Measurements from ENCODE around the gene USP48. TPM values are rescaled to one million over a fixed set of nuclear protein-coding genes. Genes with fewer than 3 reads are reported as not detected.

USP48 gene
- total and polyA plus RNA-seq, 2 of the 13 experiments (the other 11 are each of a cell fraction or from before 2014, with no cell fraction given): 30.4 to 30.7 TPM

DNA sequence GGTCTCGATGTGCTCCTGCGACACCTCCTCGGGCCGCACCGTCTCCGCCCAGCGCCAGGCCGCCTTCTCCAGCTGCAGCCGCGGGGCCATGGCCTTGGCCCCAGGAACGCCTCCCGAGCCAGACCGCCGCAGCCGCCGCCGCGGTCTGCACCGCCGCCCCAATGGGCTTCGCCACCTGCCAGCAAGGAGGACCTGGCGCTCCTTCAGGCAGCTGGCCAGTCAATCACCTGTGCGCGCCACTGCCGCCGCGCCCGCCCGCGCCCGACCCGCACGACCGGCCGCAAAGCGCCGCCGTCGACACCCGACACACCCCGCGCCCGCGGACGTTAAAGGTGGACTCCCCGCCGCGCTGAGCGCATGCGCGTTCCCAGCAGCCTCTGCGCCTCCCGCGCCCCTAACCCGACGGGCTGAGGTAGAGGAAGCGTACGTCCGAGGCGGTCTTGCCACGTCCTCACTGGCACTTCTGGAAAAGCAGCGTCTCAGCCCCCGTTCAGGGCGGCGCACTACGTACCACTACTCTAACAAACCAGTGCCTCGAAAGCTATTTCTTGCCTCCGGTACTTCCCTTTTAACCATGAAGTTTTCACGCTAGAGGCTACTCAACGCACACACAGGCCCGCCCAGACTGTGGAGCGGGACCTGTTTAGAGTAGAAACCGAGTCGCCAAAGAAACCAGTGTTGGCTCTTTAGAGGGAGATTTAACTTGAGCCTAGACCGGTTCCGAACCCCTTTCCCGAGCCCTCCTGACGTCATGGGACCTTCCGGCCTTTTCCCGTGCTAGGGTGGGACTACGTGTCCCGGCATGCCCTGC lies at the start of gene USP48 (continued):
- TF ChIP-seq HIVEP1 (CRISPR knock-in tag; IDR thresholded peaks at IDR 0.05) (peak; percentile 67; the same call in 1 of the 2 replicates), RARA (CRISPR knock-in tag; IDR thresholded peaks at IDR 0.05) (no peak; the same call in 1 of the 2 replicates), CCAR2 (optimal IDR thresholded peaks at IDR 0.05; ENCODE audit: low read depth, low read length) (no peak), TBL1XR1 (IDR thresholded peaks at IDR 0.05; ENCODE audit: borderline replicate concordance, low read length, partially characterized antibody) (no peak), ZNF530 (CRISPR knock-in tag; IDR thresholded peaks at IDR 0.05; ENCODE audit: low read depth) (no peak), ZBTB42 (CRISPR knock-in tag; IDR thresholded peaks at IDR 0.05) (peak; percentile 22; the same call in 1 of the 2 replicates), HES4 (CRISPR knock-in tag; IDR thresholded peaks at IDR 0.05; ENCODE audit: borderline replicate concordance) (peak; percentile 75; the same call in 1 of the 2 replicates), FOXK2 (IDR thresholded peaks at IDR 0.05) (no peak), HDAC2 (CRISPR knock-in tag; IDR thresholded peaks at IDR 0.05) (peak; percentile 53; the same call in 1 of the 2 replicates), ARNT (IDR thresholded peaks at IDR 0.05) (no peak), RXRA (CRISPR knock-in tag; IDR thresholded peaks at IDR 0.05) (peak; percentile 59), NFRKB (IDR thresholded peaks at IDR 0.05) (no peak), ZFP36L1 (CRISPR knock-in tag; IDR thresholded peaks at IDR 0.05) (peak; percentile 53), ZNF354B (CRISPR knock-in tag; IDR thresholded peaks at IDR 0.05) (no peak), SOX6 (IDR thresholded peaks at IDR 0.05) (no peak), SOX6 (CRISPR knock-in tag; IDR thresholded peaks at IDR 0.05) (peak; percentile 64), HOXA7 (CRISPR knock-in tag; IDR thresholded peaks at IDR 0.05) (no peak), ZNF563 (CRISPR knock-in tag; IDR thresholded peaks at IDR 0.05) (peak; percentile 80; the same call in 1 of the 2 replicates), KLF12 (CRISPR knock-in tag; IDR thresholded peaks at IDR 0.05; ENCODE audit: borderline replicate concordance) (no peak; the same call in none of the 2 replicates), BHLHE40 (IDR thresholded peaks at IDR 0.05; ENCODE audit: low read length) (peak; percentile 56; the same call in 1 of the 2 replicates), ZBTB21 (CRISPR knock-in tag; IDR thresholded peaks at IDR 0.05) (peak; percentile 84; the same call in 1 of the 2 replicates), ARNT2 (CRISPR knock-in tag; IDR thresholded peaks at IDR 0.05; ENCODE audit: low read depth) (peak; percentile 93), ZEB1 (IDR thresholded peaks at IDR 0.05; ENCODE audit: insufficient replicate concordance, low read depth) (peak; percentile 46), TCF7 (IDR thresholded peaks at IDR 0.05; ENCODE audit: low read depth) (no peak), CENPX (CRISPR knock-in tag; IDR thresholded peaks at IDR 0.05) (no peak), JARID2 (CRISPR knock-in tag; IDR thresholded peaks at IDR 0.05; ENCODE audit: insufficient replicate concordance) (peak; percentile 18)
- TF ChIP-seq, protein P1, sequence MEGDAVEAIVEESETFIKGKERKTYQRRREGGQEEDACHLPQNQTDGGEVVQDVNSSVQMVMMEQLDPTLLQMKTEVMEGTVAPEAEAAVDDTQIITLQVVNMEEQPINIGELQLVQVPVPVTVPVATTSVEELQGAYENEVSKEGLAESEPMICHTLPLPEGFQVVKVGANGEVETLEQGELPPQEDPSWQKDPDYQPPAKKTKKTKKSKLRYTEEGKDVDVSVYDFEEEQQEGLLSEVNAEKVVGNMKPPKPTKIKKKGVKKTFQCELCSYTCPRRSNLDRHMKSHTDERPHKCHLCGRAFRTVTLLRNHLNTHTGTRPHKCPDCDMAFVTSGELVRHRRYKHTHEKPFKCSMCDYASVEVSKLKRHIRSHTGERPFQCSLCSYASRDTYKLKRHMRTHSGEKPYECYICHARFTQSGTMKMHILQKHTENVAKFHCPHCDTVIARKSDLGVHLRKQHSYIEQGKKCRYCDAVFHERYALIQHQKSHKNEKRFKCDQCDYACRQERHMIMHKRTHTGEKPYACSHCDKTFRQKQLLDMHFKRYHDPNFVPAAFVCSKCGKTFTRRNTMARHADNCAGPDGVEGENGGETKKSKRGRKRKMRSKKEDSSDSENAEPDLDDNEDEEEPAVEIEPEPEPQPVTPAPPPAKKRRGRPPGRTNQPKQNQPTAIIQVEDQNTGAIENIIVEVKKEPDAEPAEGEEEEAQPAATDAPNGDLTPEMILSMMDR (CRISPR knock-in tag; IDR thresholded peaks at IDR 0.05): peak; percentile 22; the same call in 1 of the 2 replicates
- TF ChIP-seq, protein P2, sequence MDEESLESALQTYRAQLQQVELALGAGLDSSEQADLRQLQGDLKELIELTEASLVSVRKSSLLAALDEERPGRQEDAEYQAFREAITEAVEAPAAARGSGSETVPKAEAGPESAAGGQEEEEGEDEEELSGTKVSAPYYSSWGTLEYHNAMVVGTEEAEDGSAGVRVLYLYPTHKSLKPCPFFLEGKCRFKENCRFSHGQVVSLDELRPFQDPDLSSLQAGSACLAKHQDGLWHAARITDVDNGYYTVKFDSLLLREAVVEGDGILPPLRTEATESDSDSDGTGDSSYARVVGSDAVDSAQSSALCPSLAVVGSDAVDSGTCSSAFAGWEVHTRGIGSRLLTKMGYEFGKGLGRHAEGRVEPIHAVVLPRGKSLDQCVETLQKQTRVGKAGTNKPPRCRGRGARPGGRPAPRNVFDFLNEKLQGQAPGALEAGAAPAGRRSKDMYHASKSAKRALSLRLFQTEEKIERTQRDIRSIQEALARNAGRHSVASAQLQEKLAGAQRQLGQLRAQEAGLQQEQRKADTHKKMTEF (CRISPR knock-in tag; IDR thresholded peaks at IDR 0.05): peak; percentile 70
- TF ChIP-seq, protein P3, sequence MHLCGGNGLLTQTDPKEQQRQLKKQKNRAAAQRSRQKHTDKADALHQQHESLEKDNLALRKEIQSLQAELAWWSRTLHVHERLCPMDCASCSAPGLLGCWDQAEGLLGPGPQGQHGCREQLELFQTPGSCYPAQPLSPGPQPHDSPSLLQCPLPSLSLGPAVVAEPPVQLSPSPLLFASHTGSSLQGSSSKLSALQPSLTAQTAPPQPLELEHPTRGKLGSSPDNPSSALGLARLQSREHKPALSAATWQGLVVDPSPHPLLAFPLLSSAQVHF (CRISPR knock-in tag; IDR thresholded peaks at IDR 0.05): no peak
